GM19395 (cell line): ENCODE results near the gene CLDN34.

ENCODE experiments used
- ATAC-seq: cut with Tn5 transposase; IDR thresholded peaks from one replicate; pipeline ENCODE4 v1.9.1; 2021; ENCODE audit warnings: mild to moderate bottlenecking, moderate library complexity; ENCODE audit not compliant: unreplicated experiment

CLDN34 gene

DNA sequence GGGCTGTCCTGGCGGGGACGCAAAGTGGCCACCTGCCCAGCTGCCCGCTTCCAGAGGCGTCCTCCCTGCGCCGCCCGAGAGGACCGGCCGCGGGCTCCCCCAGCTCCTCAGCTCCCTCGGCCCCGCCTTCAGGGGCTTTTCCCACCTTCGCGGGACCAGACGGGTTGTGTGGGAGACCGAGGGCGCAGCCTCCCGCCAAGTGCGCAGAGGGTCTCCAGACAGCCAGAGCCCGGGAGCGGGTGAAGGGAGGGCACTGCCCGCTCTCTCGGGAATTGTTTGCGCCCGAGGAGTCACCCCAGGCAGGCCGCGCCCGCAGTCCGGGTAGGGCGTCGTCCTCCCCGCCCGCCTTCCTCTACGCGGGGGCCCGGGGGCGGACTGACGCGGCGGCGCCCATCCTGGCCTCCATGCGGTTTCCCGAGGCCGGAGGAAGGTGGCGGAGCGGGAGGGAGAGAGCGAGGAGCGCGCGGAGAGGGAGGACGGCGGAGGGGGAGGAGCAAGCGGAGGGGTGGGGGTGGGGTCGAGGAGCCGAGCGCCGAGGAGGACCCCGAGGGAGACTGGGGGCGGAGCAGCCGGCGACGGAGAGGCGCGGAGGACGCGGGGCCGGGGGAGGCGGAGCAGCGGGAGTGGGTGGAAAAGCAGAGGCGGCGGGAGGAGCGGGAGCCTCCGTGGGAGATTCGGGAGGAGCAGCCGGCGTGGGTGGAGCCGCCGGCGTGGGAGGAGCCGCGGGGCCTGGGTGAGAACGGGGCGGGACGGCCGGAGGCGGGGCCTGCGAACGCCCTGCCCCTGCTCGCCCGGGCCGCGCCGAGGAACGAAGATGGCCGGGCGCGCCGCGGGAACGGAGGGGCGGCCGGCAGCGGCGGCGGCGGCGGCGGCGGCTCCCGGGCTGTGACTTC, 47.5 kb downstream of the CLDN34 start:
- ATAC-seq = peak; percentile 77

DNA sequence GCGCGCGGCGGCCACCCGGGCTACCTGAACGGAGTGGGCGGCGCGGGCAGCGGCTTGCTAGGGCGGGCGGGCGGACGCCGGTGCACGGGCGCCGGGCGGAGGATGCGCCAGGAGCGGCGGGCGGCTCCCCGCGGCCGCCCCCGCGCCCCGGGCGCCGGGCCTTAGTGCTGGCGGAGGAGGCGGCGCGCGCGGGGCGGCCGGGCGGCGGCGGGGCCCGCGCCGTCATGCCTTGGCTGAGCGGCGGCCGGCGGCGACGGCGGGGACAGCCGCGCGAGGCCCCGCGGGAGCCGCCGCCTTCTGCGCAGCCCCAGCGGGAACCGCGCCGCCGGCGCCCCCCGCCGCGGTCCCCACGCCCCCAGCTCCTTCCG, 48.2 kb downstream of the CLDN34 start:
- ATAC-seq = peak; percentile 11

DNA sequence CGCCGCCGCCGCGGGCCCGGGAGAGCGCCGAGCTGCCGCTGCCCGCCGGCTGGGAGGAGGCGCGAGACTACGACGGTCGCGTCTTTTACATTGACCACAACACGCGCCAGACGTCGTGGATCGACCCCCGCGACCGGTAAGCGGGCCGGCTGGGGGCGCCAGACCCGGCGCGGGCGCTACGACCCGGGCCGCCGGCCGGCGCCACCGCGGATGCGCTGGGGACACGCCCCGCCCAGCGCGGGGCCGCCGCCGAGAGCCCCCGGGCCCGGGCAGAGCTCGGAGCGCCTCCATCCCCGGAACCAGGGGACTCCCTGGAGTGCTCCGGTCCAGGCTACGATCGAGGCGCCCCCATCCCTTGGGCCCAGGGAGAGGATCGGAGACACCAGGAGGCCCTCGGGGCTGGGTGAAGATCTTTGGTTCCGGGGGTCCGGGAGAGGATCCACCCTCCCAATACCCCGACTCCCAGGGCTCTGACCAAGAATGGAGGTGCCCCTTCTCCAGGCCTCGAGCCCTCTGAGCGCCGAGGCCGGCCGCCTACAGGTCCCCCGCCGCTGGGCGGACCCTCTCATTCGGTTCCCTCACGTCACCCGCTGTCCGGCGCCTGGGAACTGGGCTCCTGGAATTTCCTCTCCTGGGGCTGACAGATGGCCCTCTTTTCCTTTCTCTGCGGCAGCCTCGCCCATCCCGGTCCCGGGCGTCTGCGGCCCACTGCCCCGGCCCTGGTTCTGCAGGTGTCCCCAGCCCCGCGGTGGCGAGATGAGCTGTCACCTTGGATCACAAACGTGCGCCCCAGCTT, 48.8 kb downstream of the CLDN34 start:
- no peak for ATAC-seq

DNA sequence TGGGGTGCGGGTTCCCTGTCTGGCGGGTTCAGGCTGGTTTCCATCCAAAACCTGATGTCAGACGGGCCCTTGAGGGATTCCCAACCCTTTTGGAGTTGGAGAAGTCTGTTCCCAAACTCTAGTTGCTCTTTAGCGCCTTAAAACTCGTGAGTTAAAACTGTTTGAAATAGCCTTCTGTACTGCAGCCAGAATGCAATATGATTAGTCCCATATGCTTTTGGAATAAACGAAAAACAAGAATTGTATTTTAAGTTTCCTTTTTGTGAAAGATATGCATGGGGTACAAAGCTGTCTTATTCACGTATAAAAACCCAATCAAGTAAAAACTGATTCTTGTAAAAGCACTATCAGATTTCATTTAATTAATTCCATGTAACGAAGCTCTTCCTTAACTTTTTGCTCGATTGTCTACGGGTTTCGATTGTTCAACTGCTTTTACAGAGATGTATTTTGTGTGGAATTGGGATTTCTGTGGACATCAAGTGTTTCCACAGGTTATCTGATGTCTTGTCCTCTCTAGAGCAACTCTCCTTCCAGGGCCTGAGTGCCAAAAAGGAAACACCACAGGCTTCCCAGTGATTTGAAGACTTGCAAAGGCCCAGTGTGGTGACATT, 49.5 kb downstream of the CLDN34 start:
- no peak for ATAC-seq

DNA sequence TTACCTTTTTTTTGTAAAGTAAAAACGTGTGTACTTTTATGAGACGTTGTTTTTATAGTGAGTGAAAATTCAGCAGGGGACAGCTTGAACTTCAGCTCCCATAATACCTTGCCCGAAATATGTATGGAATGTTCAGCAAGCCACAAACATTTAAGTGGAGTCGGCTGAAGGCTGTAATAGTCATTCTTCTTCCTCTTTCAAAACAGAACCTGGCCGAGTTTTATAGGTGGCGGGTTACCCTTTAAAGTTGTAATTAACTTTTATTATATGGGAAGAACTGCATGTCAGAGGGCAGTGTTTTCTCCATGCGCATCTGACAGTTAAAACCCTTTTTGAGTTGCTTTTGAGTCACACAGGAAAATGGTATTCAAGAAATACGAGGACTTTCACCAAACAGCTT, 50.7 kb downstream of the CLDN34 start:
- ATAC-seq = no peak
